MCF 10A (cell line): ENCODE measurements around the gene FARP1. TPM values are rescaled to one million over a fixed set of nuclear protein-coding genes. Genes with fewer than 3 reads are reported as not detected.

Experiments used
- BruUV-seq: library from RNA; stranded (reverse); fragments of 400-500 nt; replicated peaks from 2 replicates; lab custom pipeline; 2021; lab: Mats Ljungman, UMichigan
- CTCF ChIA-PET: fragments of 300-600 bp; sonication (Branson Sonifier 250); formaldehyde crosslinking; extraction: SDS; loops from one replicate; lab custom pipeline; 2021; ENCODE audit warnings: antibody characterized with exemption, inconsistent platforms; lab: Yijun Ruan, JAX
- POLR2A ChIA-PET: fragments of 300-600, 350-650 bp; sonication (Branson Sonifier 250); formaldehyde crosslinking; extraction: SDS; loops from one replicate; lab custom pipeline; 2020; ENCODE audit warnings: antibody characterized with exemption, inconsistent platforms; lab: Yijun Ruan, JAX
- DNase-seq: peaks from one replicate; pipeline ENCODE4 v3.0.0-alpha.2; 2018; ENCODE audit not compliant: unreplicated experiment
- H3K27ac Mint-ChIP-seq: one replicate; pipeline ENCODE4 v1.8.0; 2022; ENCODE audit warnings: mild to moderate bottlenecking, low read depth, mixed read lengths; ENCODE audit not compliant: unreplicated experiment
- H3K27me3 Mint-ChIP-seq: one replicate; pipeline ENCODE4 v1.8.0; 2022; ENCODE audit warnings: mixed read lengths; ENCODE audit not compliant: insufficient read depth, unreplicated experiment
- H3K36me3 Mint-ChIP-seq: one replicate; pipeline ENCODE4 v1.8.0; 2022; ENCODE audit warnings: mild to moderate bottlenecking, moderate library complexity, mixed read lengths; ENCODE audit not compliant: insufficient read depth, unreplicated experiment
- H3K4me1 Mint-ChIP-seq: one replicate; pipeline ENCODE4 v1.8.0; 2022; ENCODE audit warnings: mixed read lengths; ENCODE audit not compliant: insufficient read depth, unreplicated experiment
- H3K4me3 Mint-ChIP-seq: one replicate; pipeline ENCODE4 v1.8.0; 2022; ENCODE audit warnings: mild to moderate bottlenecking, moderate library complexity, mixed read lengths; ENCODE audit not compliant: unreplicated experiment
- H3K9me3 Mint-ChIP-seq: one replicate; pipeline ENCODE4 v1.8.0; 2022; ENCODE audit warnings: mixed read lengths; ENCODE audit not compliant: unreplicated experiment
- CTCF ChIP-seq: fragments of 200-600 bp; IDR thresholded peaks from one replicate; pipeline ENCODE4 v1.8.0; 2022; ENCODE audit warnings: antibody characterized with exemption, mild to moderate bottlenecking; ENCODE audit not compliant: unreplicated experiment
- intact Hi-C: fragments of 100-400 bp; cut with micrococcal nuclease; formaldehyde crosslinking; loops from 2 replicates; pipeline ENCODE4 v1.14.1; 2022
- total RNA-seq: library from RNA; stranded (reverse); gene quantifications from 2 replicates; pipeline ENCODE4 v1.2.3, GENCODE V29; 2022

FARP1 gene
- total RNA-seq, 1 experiment from 2014 or later = 30.1 TPM

- POLR2A ChIA-PET = no interaction called here
- no peak for DNase-seq
- Mint-ChIP-seq H3K9me3 (peaks cover 4% of the 10 kb centered on the region), H3K27me3 (no peaks in the 10 kb centered on the region), H3K27ac (no peak overlapping the region), H3K4me3 (no peak overlapping the region), H3K4me1 (no peaks in the 10 kb centered on the region), H3K36me3 (no peaks in the 10 kb centered on the region)
- CTCF ChIA-PET = no interaction called here
- no TSS peak for BruUV-seq
- intact Hi-C loops = no loop called here
- no peak for TF ChIP-seq CTCF
Observed at GRCh38 chr13:98118865-98119264, 24.0 kb upstream of the FARP1 start.

- Mint-ChIP-seq H3K9me3 (peaks cover 11% of the 10 kb centered on the region), H3K36me3 (no peaks in the 10 kb centered on the region), H3K4me3 (no peak overlapping the region), H3K27ac (no peak overlapping the region), H3K27me3 (no peaks in the 10 kb centered on the region), H3K4me1 (no peaks in the 10 kb centered on the region)
- TF ChIP-seq CTCF = no peak
- intact Hi-C loops = no loop called here
- ChIA-PET POLR2A (no interaction called here), CTCF (no interaction called here)
- BruUV-seq = no TSS peak
- DNase-seq = no peak
Observed at GRCh38 chr13:98123176-98123575, 19.7 kb upstream of the FARP1 start.

- intact Hi-C loops = no loop called here
- ChIA-PET POLR2A (interaction anchor here (0.6 to 0.7 kb wide), 2 partner anchors 74 to 1210 kb away, joined by 3 read pairs; no protein-coding TSS in a partner anchor), CTCF (interaction anchor here (0.5 to 1.4 kb wide), 3 partner anchors 96 to 658 kb away, joined by 3 to 5 read pairs (median 4); no protein-coding TSS in a partner anchor)
- peaks cover 4% of the 10 kb centered on the region for H3K9me3 Mint-ChIP-seq
- BruUV-seq = no TSS peak
- H3K27me3 Mint-ChIP-seq = no peaks in the 10 kb centered on the region
- DNase-seq = peak; percentile 58
- no peak for TF ChIP-seq CTCF
- H3K4me3 Mint-ChIP-seq = no peak overlapping the region
- no peaks in the 10 kb centered on the region for H3K36me3 Mint-ChIP-seq
- H3K4me1 Mint-ChIP-seq = no peaks in the 10 kb centered on the region
- peak overlapping the region; percentile 22 for H3K27ac Mint-ChIP-seq
Observed at GRCh38 chr13:98129059-98129746, 13.7 kb upstream of the FARP1 start.

GRCh38 chr13:98133946-98134345 is 8.9 kb upstream of the FARP1 start:
- ChIA-PET POLR2A (no interaction called here), CTCF (interaction anchor here (0.9 kb wide), 1 partner anchor 292 kb away, joined by 3 read pairs; no protein-coding TSS in a partner anchor)
- intact Hi-C loops = no loop called here
- no peak for TF ChIP-seq CTCF
- Mint-ChIP-seq H3K27ac (no peak overlapping the region), H3K9me3 (no peaks in the 10 kb centered on the region), H3K27me3 (peaks cover 14% of the 10 kb centered on the region), H3K4me1 (no peaks in the 10 kb centered on the region), H3K36me3 (no peaks in the 10 kb centered on the region), H3K4me3 (no peak overlapping the region)
- no peak for DNase-seq
- no TSS peak for BruUV-seq
